ENCODE results near the gene CCRL2. TPM values are rescaled to one million over a fixed set of nuclear protein-coding genes. Genes with fewer than 3 reads are reported as not detected.

CCRL2 gene
- polyA plus RNA-seq, 1 donor from 2014 or later, result not detected

GRCh38 chr3:46372492-46373359 lies 34.3 kb upstream of the CCRL2 start:
- H3K4me3 ChIP-seq (ENCODE audit: low read length), result no peak overlapping the region
- no peaks in the 10 kb centered on the region for H3K9me3 ChIP-seq (ENCODE audit: low read length)
- H3K27ac ChIP-seq (ENCODE audit: low read length), result no peak overlapping the region
- no peaks in the 10 kb centered on the region for H3K9me2 ChIP-seq (ENCODE audit: insufficient read depth, low read length)
- no peaks in the 10 kb centered on the region for H3K27me3 ChIP-seq (ENCODE audit: insufficient read depth, low read depth, low read length)
- H4K20me1 ChIP-seq (ENCODE audit: insufficient read depth), result no peaks in the 10 kb centered on the region
- H2AFZ ChIP-seq (ENCODE audit: low read depth, low read length), result no peak overlapping the region
- H3F3A ChIP-seq (ENCODE audit: insufficient read depth, low read length, poor library complexity, severe bottlenecking), result no peaks in the 10 kb centered on the region
- no peaks in the 10 kb centered on the region for H3K79me2 ChIP-seq (replicated peaks; ENCODE audit: insufficient read depth, low read length)
- TF ChIP-seq RAD21 (conservative IDR thresholded peaks at IDR 0.05) (no peak), MXI1 (conservative IDR thresholded peaks at IDR 0.05; ENCODE audit: poor library complexity, severe bottlenecking) (no peak), EZH2 (IDR thresholded peaks at IDR 0.05; ENCODE audit: borderline replicate concordance, insufficient read depth, low read length, poor library complexity, severe bottlenecking) (no peak), SMC3 (conservative IDR thresholded peaks at IDR 0.05; ENCODE audit: poor library complexity) (no peak), REST (IDR thresholded peaks at IDR 0.05; ENCODE audit: borderline replicate concordance) (no peak), POLR2AphosphoS5 (IDR thresholded peaks at IDR 0.05) (no peak), CTCF (IDR thresholded peaks at IDR 0.05; ENCODE audit: poor library complexity, severe bottlenecking) (no peak), TAF1 (IDR thresholded peaks at IDR 0.05; ENCODE audit: low read depth) (no peak), EP300 (conservative IDR thresholded peaks at IDR 0.05; ENCODE audit: poor library complexity, severe bottlenecking) (no peak)
- no peaks in the 10 kb centered on the region for H3K36me3 ChIP-seq (ENCODE audit: insufficient read depth, low read length)
- H3K4me2 ChIP-seq (ENCODE audit: low read length), result no peak overlapping the region
- no peak overlapping the region for H3K9ac ChIP-seq (ENCODE audit: low read length)

- no peak overlapping the region for H3K4me3 ChIP-seq (ENCODE audit: low read length)
- no peaks in the 10 kb centered on the region for H4K20me1 ChIP-seq (ENCODE audit: insufficient read depth)
- H3K4me2 ChIP-seq (ENCODE audit: low read length), result no peak overlapping the region
- no peak for TF ChIP-seq EP300 (conservative IDR thresholded peaks at IDR 0.05; ENCODE audit: poor library complexity, severe bottlenecking)
- no peak for TF ChIP-seq TAF1 (IDR thresholded peaks at IDR 0.05; ENCODE audit: low read depth)
- TF ChIP-seq SMC3 (conservative IDR thresholded peaks at IDR 0.05; ENCODE audit: poor library complexity), result no peak
- TF ChIP-seq POLR2AphosphoS5 (IDR thresholded peaks at IDR 0.05), result no peak
- no peak for TF ChIP-seq MXI1 (conservative IDR thresholded peaks at IDR 0.05; ENCODE audit: poor library complexity, severe bottlenecking)
- no peak for TF ChIP-seq REST (IDR thresholded peaks at IDR 0.05; ENCODE audit: borderline replicate concordance)
- no peak for TF ChIP-seq RAD21 (conservative IDR thresholded peaks at IDR 0.05)
- TF ChIP-seq EZH2 (IDR thresholded peaks at IDR 0.05; ENCODE audit: borderline replicate concordance, insufficient read depth, low read length, poor library complexity, severe bottlenecking), result no peak
- TF ChIP-seq CTCF (IDR thresholded peaks at IDR 0.05; ENCODE audit: poor library complexity, severe bottlenecking), result no peak
- H3K79me2 ChIP-seq (replicated peaks; ENCODE audit: insufficient read depth, low read length), result no peaks in the 10 kb centered on the region
- no peak overlapping the region for H3K27ac ChIP-seq (ENCODE audit: low read length)
- no peaks in the 10 kb centered on the region for H3K27me3 ChIP-seq (ENCODE audit: insufficient read depth, low read depth, low read length)
- no peaks in the 10 kb centered on the region for H3K9me3 ChIP-seq (ENCODE audit: low read length)
- no peaks in the 10 kb centered on the region for H3K9me2 ChIP-seq (ENCODE audit: insufficient read depth, low read length)
- H2AFZ ChIP-seq (ENCODE audit: low read depth, low read length), result no peak overlapping the region
- no peaks in the 10 kb centered on the region for H3K36me3 ChIP-seq (ENCODE audit: insufficient read depth, low read length)
- no peaks in the 10 kb centered on the region for H3F3A ChIP-seq (ENCODE audit: insufficient read depth, low read length, poor library complexity, severe bottlenecking)
- no peak overlapping the region for H3K9ac ChIP-seq (ENCODE audit: low read length)
Observed at GRCh38 chr3:46374755-46375154, 32.3 kb upstream of the CCRL2 start.

Data from neural cell (in vitro differentiated cells).